Inflammatory macrophage (primary cell): Measurements from ENCODE around the gene USP43.
A peak's percentile ranks its signal among the peaks of the same experiment; 100 is the strongest.
"Not testable (repeated sequence)": the region's sequence is repeated elsewhere in the genome, so short reads cannot be mapped to it uniquely, and the experiment has no call there.

Experiments
- DNase-seq, 2 donors: peaks; one replicate each; pipeline ENCODE4 v3.0.0-alpha.2; 2020 to 2022
- total RNA-seq, 18 experiments: gene quantifications; one replicate each; lab custom pipeline; 2026; ENCODE audit warnings: mixed read lengths in 6 of 18, inconsistent platforms in 2 of 18; lab: John Stamatoyannopoulos, UW

Gene USP43
- total RNA-seq: 0.28 to 1.3 (median 0.60) reads per million in 18 experiments

GRCh38 chr17:9644910-9645751, at the start of gene USP43:
Gene USP43, plus strand, starts transcription at chr17:9645517. Its CDS starts 116 bp downstream, at chr17:9645633.
- DNase-seq: peak; percentile 3 to 6

GRCh38 chr17:9597638-9598037, 47.7 kb upstream of the USP43 start:
- DNase-seq: not testable (repeated sequence)

- no peak for DNase-seq
Observed at GRCh38 chr17:9598661-9599060, 46.7 kb upstream of the USP43 start.

- not testable (repeated sequence) for DNase-seq
Observed at GRCh38 chr17:9604583-9604982, 40.7 kb upstream of the USP43 start.

GRCh38 chr17:9606453-9606852, 38.9 kb upstream of the USP43 start:
- no peak for DNase-seq

GRCh38 chr17:9607058-9607457, 38.3 kb upstream of the USP43 start:
- DNase-seq: not testable (repeated sequence)

GRCh38 chr17:9611557-9611956, 33.8 kb upstream of the USP43 start:
- DNase-seq: no peak

- no peak for DNase-seq
Observed at GRCh38 chr17:9612006-9612405, 33.3 kb upstream of the USP43 start.

- no peak for DNase-seq
Observed at GRCh38 chr17:9615486-9615885, 29.8 kb upstream of the USP43 start.

GRCh38 chr17:9622961-9623360, 22.4 kb upstream of the USP43 start:
- DNase-seq: no peak

- no peak for DNase-seq
Observed at GRCh38 chr17:9628509-9628908, 16.8 kb upstream of the USP43 start.

- no peak for DNase-seq
Observed at GRCh38 chr17:9632741-9633140, 12.6 kb upstream of the USP43 start.

- DNase-seq: no peak
Observed at GRCh38 chr17:9635340-9635739, 10.0 kb upstream of the USP43 start.

- no peak for DNase-seq
Observed at GRCh38 chr17:9636501-9636900, 8.8 kb upstream of the USP43 start.

- not testable (repeated sequence) for DNase-seq
Observed at GRCh38 chr17:9640388-9640787, 4.9 kb upstream of the USP43 start.

- no peak for DNase-seq
Observed at GRCh38 chr17:9643611-9644010, 1.7 kb upstream of the USP43 start.

- peak in 1 of 2 donors; percentile 30 for DNase-seq
Observed at GRCh38 chr17:9645851-9646545, 681 bp downstream of the USP43 start.

- no peak for DNase-seq
Observed at GRCh38 chr17:9646546-9646885, 1.2 kb downstream of the USP43 start.

GRCh38 chr17:9647014-9647413, 1.7 kb downstream of the USP43 start:
- no peak for DNase-seq

GRCh38 chr17:9648521-9649110, 3.3 kb downstream of the USP43 start:
- no peak for DNase-seq

- no peak for DNase-seq
Observed at GRCh38 chr17:9658593-9659211, 13.4 kb downstream of the USP43 start.

- no peak for DNase-seq
Observed at GRCh38 chr17:9661027-9661426, 15.7 kb downstream of the USP43 start.

GRCh38 chr17:9663511-9663910, 18.2 kb downstream of the USP43 start:
- DNase-seq: not testable (repeated sequence)
